RWPE2 (cell line): ENCODE results near the gene LEAP2.

Source experiments
- ATAC-seq: fragments of 200-7000 bp; cut with Tn5 transposase; 3 replicates; pipeline ENCODE4 v1.9.1; 2021; ENCODE audit warnings: low read depth
- DNase-seq: peaks from one replicate; pipeline ENCODE4 v3.0.0-alpha.2; 2020; ENCODE audit warnings: low spot score
- H3K27ac ChIP-seq: fragments of 450-650 bp; 2 replicates; pipeline ENCODE4 v1.5.1; 2017; ENCODE audit warnings: mild to moderate bottlenecking; ENCODE audit not compliant: poor library complexity, severe bottlenecking
- H3K27me3 ChIP-seq: fragments of 250-450 bp; sonication (Bioruptor Pico); 2 replicates; pipeline ENCODE4 v1.5.1; 2021; ENCODE audit warnings: mild to moderate bottlenecking, moderate library complexity; ENCODE audit not compliant: insufficient read depth, poor library complexity, severe bottlenecking
- H3K36me3 ChIP-seq: fragments of 250-450 bp; sonication (Bioruptor Pico); 2 replicates; pipeline ENCODE4 v1.5.1; 2020; ENCODE audit warnings: low read depth, mild to moderate bottlenecking, moderate library complexity
- H3K4me1 ChIP-seq: fragments of 250-450 bp; sonication (Bioruptor Pico); 2 replicates; pipeline ENCODE4 v1.5.1; 2021; ENCODE audit warnings: mild to moderate bottlenecking, moderate library complexity; ENCODE audit not compliant: insufficient read depth, poor library complexity, severe bottlenecking
- H3K4me3 ChIP-seq: fragments of 250-450 bp; sonication (Bioruptor Pico); 2 replicates; pipeline ENCODE4 v1.5.1; 2021; ENCODE audit warnings: mild to moderate bottlenecking, moderate library complexity; ENCODE audit not compliant: severe bottlenecking
- H3K9me3 ChIP-seq: fragments of 250-450 bp; sonication (Bioruptor Pico); 2 replicates; pipeline ENCODE4 v1.5.1; 2021; ENCODE audit warnings: mild to moderate bottlenecking, moderate library complexity; ENCODE audit not compliant: severe bottlenecking
- CTCF ChIP-seq: fragments of 450-650 bp; IDR thresholded peaks from one replicate; pipeline ENCODE4 v1.5.1; 2017; ENCODE audit warnings: mild to moderate bottlenecking, moderate library complexity; ENCODE audit not compliant: poor library complexity, severe bottlenecking

LEAP2 gene

GRCh38 chr5:132873930-132874271 lies 433 bp downstream of the LEAP2 start:
- DNase-seq (no peak), ATAC-seq (0 out of 3 replicates have a peak, but pooled peaks have one; percentile 8)
- no peaks in the 10 kb centered on the region for H3K27me3 ChIP-seq
- no peak overlapping the region for H3K27ac ChIP-seq
- H3K36me3 ChIP-seq = peaks cover 62% of the 10 kb centered on the region
- no peaks in the 10 kb centered on the region for H3K9me3 ChIP-seq
- TF ChIP-seq CTCF = no peak
- H3K4me3 ChIP-seq = no peak overlapping the region
- no peaks in the 10 kb centered on the region for H3K4me1 ChIP-seq

- H3K27me3 ChIP-seq = no peaks in the 10 kb centered on the region
- DNase-seq (no peak), ATAC-seq (no peak)
- H3K36me3 ChIP-seq = peaks cover 64% of the 10 kb centered on the region
- H3K27ac ChIP-seq = no peak overlapping the region
- no peaks in the 10 kb centered on the region for H3K9me3 ChIP-seq
- TF ChIP-seq CTCF = no peak
- no peaks in the 10 kb centered on the region for H3K4me1 ChIP-seq
- no peak overlapping the region for H3K4me3 ChIP-seq
These were observed 2.7 kb downstream of the LEAP2 start for GRCh38 chr5:132876020-132876759.

- Histone ChIP-seq H3K4me1 (no peaks in the 10 kb centered on the region), H3K4me3 (no peak overlapping the region), H3K9me3 (no peaks in the 10 kb centered on the region), H3K27ac (no peak overlapping the region), H3K36me3 (peaks cover 75% of the 10 kb centered on the region), H3K27me3 (no peaks in the 10 kb centered on the region)
- ATAC-seq = no peak
- DNase-seq = no peak
- no peak for TF ChIP-seq CTCF
These were observed 4.0 kb downstream of the LEAP2 start for GRCh38 chr5:132877466-132877865.

GRCh38 chr5:132877938-132878337 lies 4.5 kb downstream of the LEAP2 start:
- TF ChIP-seq CTCF = no peak
- H3K27ac ChIP-seq = no peak overlapping the region
- peaks cover 80% of the 10 kb centered on the region for H3K36me3 ChIP-seq
- DNase-seq (no peak), ATAC-seq (no peak)
- H3K4me1 ChIP-seq = no peaks in the 10 kb centered on the region
- no peaks in the 10 kb centered on the region for H3K9me3 ChIP-seq
- H3K27me3 ChIP-seq = no peaks in the 10 kb centered on the region
- H3K4me3 ChIP-seq = no peak overlapping the region

GRCh38 chr5:132883261-132883834 lies 9.9 kb downstream of the LEAP2 start:
- Histone ChIP-seq H3K9me3 (no peaks in the 10 kb centered on the region), H3K4me3 (no peak overlapping the region), H3K27ac (no peak overlapping the region), H3K4me1 (no peaks in the 10 kb centered on the region), H3K36me3 (peaks cover 96% of the 10 kb centered on the region), H3K27me3 (no peaks in the 10 kb centered on the region)
- peak; percentile 90 for ATAC-seq
- peak; percentile 89 for TF ChIP-seq CTCF
- DNase-seq = no peak
